ENCODE data around the gene GAS2L3. TPM values are rescaled to one million over a fixed set of nuclear protein-coding genes. Genes with fewer than 3 reads are reported as not detected.

The GAS2L3 gene
- total RNA-seq, 1 experiment from 2014 or later: 38.7 TPM

GRCh38 chr12:100608776-100609175, 35.3 kb downstream of the GAS2L3 start:
- no TSS peak for BruUV-seq (replicated peaks)
- ATAC-seq (no peak), DNase-seq (ENCODE audit: low read depth, low spot score) (no peak)
- ChIA-PET CTCF (no interaction called here), RAD21 (ENCODE audit: low non-redundant PET in 1 of 2, low total read pairs in 2 of 2, uncharacterized antibody in 2 of 2, unreplicated experiment in 2 of 2) (no interaction called here), POLR2A (no interaction called here)
- intact Hi-C loops (cut with micrococcal nuclease): no loop called here
- Histone ChIP-seq H4K20me1 (ENCODE audit: insufficient read depth) (no peaks in the 10 kb centered on the region), H3K27ac (ENCODE audit: low read depth, low read length) (no peak overlapping the region), H3K79me2 (ENCODE audit: insufficient read depth, low read length) (no peaks in the 10 kb centered on the region; the same call in 1 of the 2 replicates), H3K4me3 (replicated peaks in 1 of 2; ENCODE audit: low read depth in 1 of 2, low read length in 2 of 2) (no peak overlapping the region), H3K4me2 (ENCODE audit: low read length) (no peak overlapping the region), H3K36me3 (ENCODE audit: control insufficient read depth in 1 of 2, insufficient read depth in 2 of 2, low read length in 2 of 2) (0 out of 4 replicates have a peak, but pooled peaks cover 0 to 4% of the 10 kb centered on the region in 2 experiments), H2AFZ (ENCODE audit: low read depth, low read length, poor library complexity, severe bottlenecking) (no peak overlapping the region), H3K9me2 (ENCODE audit: insufficient read depth) (no peaks in the 10 kb centered on the region), H3K27me3 (ENCODE audit: insufficient read depth, low read length) (no peaks in the 10 kb centered on the region), H3K9ac (ENCODE audit: low read length) (no peak overlapping the region), H3K9me3 (ENCODE audit: control insufficient read depth in 1 of 2, insufficient read depth in 1 of 2, low read depth in 1 of 2, low read length in 2 of 2) (no peaks in the 10 kb centered on the region), H3K4me1 (ENCODE audit: control insufficient read depth in 1 of 2, insufficient read depth in 2 of 2, low read length in 2 of 2) (no peaks in the 10 kb centered on the region)
- no peak for TF ChIP-seq RAD21 (IDR thresholded peaks at IDR 0.05; ENCODE audit: low read depth)
- TF ChIP-seq EGR1 (IDR thresholded peaks at IDR 0.05; ENCODE audit: low read depth): no peak
- no peak for TF ChIP-seq SIN3A (IDR thresholded peaks at IDR 0.05; ENCODE audit: low read depth)
- no peak for TF ChIP-seq ATF3 (IDR thresholded peaks at IDR 0.05)
- no peak for TF ChIP-seq EZH2phosphoT487 (IDR thresholded peaks at IDR 0.05; ENCODE audit: borderline replicate concordance)
- no peak for TF ChIP-seq SRF (IDR thresholded peaks at IDR 0.05; ENCODE audit: low read depth)
- no peak for TF ChIP-seq REST (IDR thresholded peaks at IDR 0.05; ENCODE audit: low read depth)
- TF ChIP-seq YY1 (IDR thresholded peaks at IDR 0.05; ENCODE audit: extremely low read depth, insufficient replicate concordance, low read depth, low read length): no peak
- TF ChIP-seq CTCF (IDR thresholded peaks at IDR 0.05 in 2 of 3, conservative IDR thresholded peaks at IDR 0.05 in 1 of 3; ENCODE audit: borderline replicate concordance in 1 of 3, insufficient read depth in 1 of 3, low read depth in 2 of 3, low read length in 2 of 3): no peak
- no peak for TF ChIP-seq CEBPB (IDR thresholded peaks at IDR 0.05; ENCODE audit: low read depth)
- no peak for TF ChIP-seq ZFX (IDR thresholded peaks at IDR 0.05)
- TF ChIP-seq TCF7L2 (IDR thresholded peaks at IDR 0.05; ENCODE audit: borderline replicate concordance, extremely low read depth, insufficient read depth, insufficient read length): no peak
- no peak for TF ChIP-seq JUND (IDR thresholded peaks at IDR 0.05)
- no peak for TF ChIP-seq POLR2A (IDR thresholded peaks at IDR 0.05; ENCODE audit: borderline replicate concordance, extremely low read depth, insufficient read depth, insufficient read length)
- no peak for TF ChIP-seq ZNF274 (IDR thresholded peaks at IDR 0.05; ENCODE audit: low read depth, low read length)
- TF ChIP-seq ZBTB33 (IDR thresholded peaks at IDR 0.05; ENCODE audit: extremely low read depth, insufficient replicate concordance, low read length): no peak
- TF ChIP-seq SP1 (IDR thresholded peaks at IDR 0.05; ENCODE audit: low read depth): no peak
- no peak for TF ChIP-seq POLR2AphosphoS5 (IDR thresholded peaks at IDR 0.05; ENCODE audit: low read depth, low read length)
- TF ChIP-seq MAX (IDR thresholded peaks at IDR 0.05): no peak
